ENCODE measurements around the gene SEC24B.

GRCh38 chr4:109406337-109406931, 27.2 kb upstream of the SEC24B start:
- TF ChIP-seq CTCF (IDR thresholded peaks at IDR 0.05; ENCODE audit: low read depth, low read length) = peak; percentile 80
- no peak for TF ChIP-seq EZH2phosphoT487 (IDR thresholded peaks at IDR 0.05; ENCODE audit: low read depth)
